HepG2 (cell line): Measurements from ENCODE around the gene AHR. TPM values are rescaled to one million over a fixed set of nuclear protein-coding genes. Genes with fewer than 3 reads are reported as not detected.

ENCODE experiments used
- ATF5 ChIP-seq: sonication (generic); formaldehyde crosslinking; IDR thresholded peaks from 2 replicates; pipeline ENCODE4 v1.4.0; 2020; ENCODE audit warnings: mild to moderate bottlenecking, low read depth, missing genetic modification reagents
- CBX2 ChIP-seq, 2 experiments: fragments of 200-600 bp in 1 of 2; sonication (generic); formaldehyde crosslinking in 1 of 2; IDR thresholded peaks; 2 replicates each; pipeline versions ENCODE4 v1.7.0 to v1.8.1; 2018 to 2022; ENCODE audit warnings: low read depth in 2 of 2, low read length in 1 of 2, mild to moderate bottlenecking in 1 of 2, missing genetic modification reagents in 1 of 2
- CEBPB ChIP-seq: IDR thresholded peaks from 2 replicates; pipeline ENCODE4 v1.6.1; 2011; ENCODE audit warnings: low read depth, low read length, improper control_type of control experiment, borderline replicate concordance
- ESRRA ChIP-seq: sonication (generic); formaldehyde crosslinking; IDR thresholded peaks from 2 replicates; pipeline ENCODE4 v1.5.1; 2020; ENCODE audit warnings: mild to moderate bottlenecking, low read depth, missing genetic modification reagents
- GTF2F1 ChIP-seq: fragments of 150-350 bp; IDR thresholded peaks from 2 replicates; pipeline ENCODE4 v1.6.1; 2014; ENCODE audit warnings: low read length
- KLF13 ChIP-seq: sonication (generic); formaldehyde crosslinking; IDR thresholded peaks from 2 replicates; pipeline ENCODE4 v1.4.0; 2020; ENCODE audit warnings: mild to moderate bottlenecking, missing genetic modification reagents
- MIER2 ChIP-seq: IDR thresholded peaks from 2 replicates; pipeline ENCODE4 v1.6.1; 2016; ENCODE audit warnings: missing biosample characterization, missing genetic modification reagents
- PRPF4 ChIP-seq: fragments of 200-400 bp; formaldehyde crosslinking; IDR thresholded peaks from 2 replicates; pipeline ENCODE4 v1.6.1; 2016; ENCODE audit warnings: low read length, low read depth; ENCODE audit not compliant: poor library complexity, severe bottlenecking
- RARA ChIP-seq: IDR thresholded peaks from 2 replicates; pipeline ENCODE4 v1.6.1; 2016; ENCODE audit warnings: missing genetic modification reagents, missing compliant biosample characterization
- RFX3 ChIP-seq: IDR thresholded peaks from 2 replicates; pipeline ENCODE4 v1.6.1; 2016; ENCODE audit warnings: missing biosample characterization, missing genetic modification reagents
- SIN3B ChIP-seq: fragments of 150-350 bp; IDR thresholded peaks from 2 replicates; pipeline ENCODE4 v1.6.1; 2014; ENCODE audit warnings: low read length
- SNRNP70 ChIP-seq: fragments of 200-400 bp; formaldehyde crosslinking; IDR thresholded peaks from 2 replicates; pipeline ENCODE4 v1.6.1; 2017; ENCODE audit warnings: mild to moderate bottlenecking, low read depth, low read length, moderate library complexity
- SP140L ChIP-seq: sonication (generic); formaldehyde crosslinking; IDR thresholded peaks from 2 replicates; pipeline ENCODE4 v1.4.0; 2020; ENCODE audit warnings: missing genetic modification reagents, borderline replicate concordance
- SRSF1 ChIP-seq: fragments of 200-400 bp; formaldehyde crosslinking; optimal IDR thresholded peaks from 2 replicates; pipeline ENCODE3; 2017; ENCODE audit warnings: mild to moderate bottlenecking, low read depth, low read length, moderate library complexity
- SRY ChIP-seq: sonication (generic); formaldehyde crosslinking; IDR thresholded peaks from 2 replicates; pipeline ENCODE4 v1.8.0; 2022; ENCODE audit warnings: mild to moderate bottlenecking, missing genetic modification reagents
- SSRP1 ChIP-seq: IDR thresholded peaks from 2 replicates; pipeline ENCODE4 v1.6.1; 2016; ENCODE audit warnings: control low read depth
- TBP ChIP-seq: sonication (generic); formaldehyde crosslinking; IDR thresholded peaks from 2 replicates; pipeline ENCODE4 v1.5.0; 2020; ENCODE audit warnings: missing genetic modification reagents
- YEATS2 ChIP-seq: sonication (generic); formaldehyde crosslinking; IDR thresholded peaks from 2 replicates; pipeline ENCODE4 v1.4.0; 2020; ENCODE audit warnings: missing genetic modification reagents, borderline replicate concordance
- ZIK1 ChIP-seq: sonication (generic); formaldehyde crosslinking; IDR thresholded peaks from 2 replicates; pipeline ENCODE4 v1.5.0; 2020; ENCODE audit warnings: mild to moderate bottlenecking, low read depth, missing genetic modification reagents, borderline replicate concordance
- ZMYM2 ChIP-seq: sonication (generic); formaldehyde crosslinking; IDR thresholded peaks from 2 replicates; pipeline ENCODE4 v1.8.0; 2022; ENCODE audit warnings: mild to moderate bottlenecking, missing genetic modification reagents
- ZMYM4 ChIP-seq: sonication (generic); formaldehyde crosslinking; IDR thresholded peaks from 2 replicates; pipeline ENCODE4 v1.8.1; 2023; ENCODE audit warnings: mild to moderate bottlenecking, missing genetic modification reagents
- ZNF10 ChIP-seq: sonication (generic); formaldehyde crosslinking; IDR thresholded peaks from 2 replicates; pipeline ENCODE4 v1.4.0; 2020; ENCODE audit warnings: mild to moderate bottlenecking, low read depth, missing genetic modification reagents, borderline replicate concordance
- ZNF530 ChIP-seq: sonication (generic); formaldehyde crosslinking; IDR thresholded peaks from 2 replicates; pipeline ENCODE4 v1.5.0; 2020; ENCODE audit warnings: low read depth, mild to moderate bottlenecking, missing genetic modification reagents
- ZNF543 ChIP-seq: sonication (generic); formaldehyde crosslinking; IDR thresholded peaks from 2 replicates; pipeline ENCODE4 v1.4.0; 2020; ENCODE audit warnings: mild to moderate bottlenecking, missing genetic modification reagents
- ZNF577 ChIP-seq: sonication (generic); formaldehyde crosslinking; IDR thresholded peaks from 2 replicates; pipeline ENCODE4 v1.4.0; 2020; ENCODE audit warnings: mild to moderate bottlenecking, low read depth, missing genetic modification reagents, borderline replicate concordance
- ZNF607 ChIP-seq: sonication (generic); formaldehyde crosslinking; IDR thresholded peaks from 2 replicates; pipeline ENCODE4 v1.5.1; 2020; ENCODE audit warnings: missing genetic modification reagents, mild to moderate bottlenecking, borderline replicate concordance
- ZNF652 ChIP-seq: IDR thresholded peaks from 2 replicates; pipeline ENCODE4 v1.6.1; 2016; ENCODE audit warnings: low read depth, borderline replicate concordance
- ZNF674 ChIP-seq: sonication (generic); formaldehyde crosslinking; IDR thresholded peaks from 2 replicates; pipeline ENCODE4 v1.5.0; 2020; ENCODE audit warnings: low read depth, mild to moderate bottlenecking, missing genetic modification reagents
- ZNF703 ChIP-seq: sonication (generic); formaldehyde crosslinking; IDR thresholded peaks from 2 replicates; pipeline ENCODE4 v1.5.1; 2020; ENCODE audit warnings: missing genetic modification reagents, mild to moderate bottlenecking, moderate library complexity, borderline replicate concordance
- ZNF761 ChIP-seq: sonication (generic); formaldehyde crosslinking; conservative IDR thresholded peaks from 2 replicates; pipeline ENCODE4 v1.4.0; 2020; ENCODE audit warnings: mild to moderate bottlenecking, missing genetic modification reagents
- ZNF788 ChIP-seq: sonication (generic); formaldehyde crosslinking; IDR thresholded peaks from 2 replicates; pipeline ENCODE4 v1.5.0; 2020; ENCODE audit warnings: mild to moderate bottlenecking, missing genetic modification reagents, borderline replicate concordance
- ZNF83 ChIP-seq: sonication (generic); formaldehyde crosslinking; IDR thresholded peaks from 2 replicates; pipeline ENCODE4 v1.4.0; 2020; ENCODE audit warnings: missing genetic modification reagents, mild to moderate bottlenecking, borderline replicate concordance
- polyA plus RNA-seq, 8 experiments: library from polyadenylated mRNA; depleted of rRNA in 3 of 8; stranded (reverse) in 7 of 8; unstranded in 1 of 8; fragments of >200 nt; fragmentation: Illumina TruSeq in 4 of 8; extraction: Trizol in 4 of 8; gene quantifications; 2 replicates each; pipeline versions ENCODE4 v1.2.1 to v1.2.3, GENCODE V29; 2011 to 2016; ENCODE audit warnings: low read depth in 4 of 8, missing spikeins in 1 of 8, mixed read lengths in 1 of 8; ENCODE audit not compliant: insufficient read depth in 1 of 8
- total RNA-seq, 5 experiments: library from RNA; depleted of rRNA; stranded (reverse); fragments of >200 nt; fragmentation: Illumina TruSeq; extraction: Trizol; gene quantifications; 2 replicates each; pipeline ENCODE4 v1.2.3, GENCODE V29; 2016; ENCODE audit warnings: low read depth in 1 of 5

Gene AHR
- total and polyA plus RNA-seq, 2 of the 13 experiments (the other 11 are each of a cell fraction or from before 2014, with no cell fraction given): 9.0 to 31.3 TPM

- TF ChIP-seq ZNF577 (CRISPR knock-in tag) (no peak), KLF13 (no peak), SP140L (CRISPR knock-in tag) (no peak), SRSF1 (no peak), ZNF674 (CRISPR knock-in tag) (no peak), RFX3 (no peak), ZMYM4 (CRISPR knock-in tag) (peak; percentile 96), SIN3B (no peak), SSRP1 (CRISPR knock-in tag) (no peak), ZNF761 (CRISPR knock-in tag) (no peak; the same call in none of the 2 replicates), ZNF788 (no peak), SRY (CRISPR knock-in tag) (peak; percentile 70; the same call in 1 of the 2 replicates), ESRRA (CRISPR knock-in tag) (no peak), CBX2 (IDR thresholded peaks at IDR 0.05; ENCODE audit: low read depth, low read length) (no peak), CBX2 (CRISPR knock-in tag; IDR thresholded peaks at IDR 0.05; ENCODE audit: low read depth) (no peak), RARA (CRISPR knock-in tag) (peak; percentile 17; the same call in 1 of the 2 replicates), YEATS2 (no peak; the same call in 1 of the 2 replicates), ZNF652 (no peak), CEBPB (no peak), ZNF83 (CRISPR knock-in tag) (0 out of 2 replicates have a peak, but pooled peaks have one; percentile 31), PRPF4 (no peak), ZNF530 (CRISPR knock-in tag) (no peak), GTF2F1 (0 out of 2 replicates have a peak, but pooled peaks have one; percentile 31), ZMYM2 (CRISPR knock-in tag) (no peak), ZNF703 (no peak; the same call in 1 of the 2 replicates), ZNF543 (CRISPR knock-in tag) (no peak; the same call in 1 of the 2 replicates), ZNF607 (CRISPR knock-in tag) (no peak), MIER2 (0 out of 2 replicates have a peak, but pooled peaks have one; percentile 25), TBP (CRISPR knock-in tag) (no peak), ZNF10 (CRISPR knock-in tag) (no peak), ATF5 (CRISPR knock-in tag) (no peak), SNRNP70 (no peak), ZIK1 (CRISPR knock-in tag) (no peak; the same call in 1 of the 2 replicates)
These were observed at the start of gene AHR (continued) for GRCh38 chr7:17298102-17298839.
